ENCODE measurements around the gene SHROOM4. TPM values are rescaled to one million over a fixed set of nuclear protein-coding genes. Genes with fewer than 3 reads are reported as not detected.

Gene SHROOM4
- total RNA-seq, 3 donors from 2014 or later (not counting 1 experiment from before 2014, with no cell fraction given), result 0.05 to 0.09 TPM; not detected in 1

DNA sequence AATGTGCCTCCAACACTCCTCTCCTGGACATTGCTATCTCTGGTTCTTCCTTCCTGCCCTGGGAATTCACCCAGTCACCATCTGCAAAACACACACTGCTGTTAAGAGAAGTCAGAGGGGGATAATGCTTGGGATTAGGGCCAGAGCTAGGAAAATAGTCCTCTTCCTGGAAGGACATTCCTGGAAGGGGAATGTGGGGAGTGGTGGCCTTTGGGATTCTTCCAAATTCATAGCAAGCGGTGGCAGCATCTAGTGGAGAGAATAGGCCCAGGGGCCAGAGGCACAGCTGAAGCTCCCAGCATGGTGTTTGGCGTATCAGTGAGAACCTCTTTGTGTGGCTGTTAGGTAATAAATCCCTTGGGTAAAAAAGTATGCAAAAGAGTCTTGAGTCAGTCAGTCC, 34.3 kb downstream of the SHROOM4 start:
- 75% methylated on average over 2 of the region's 2 CpGs for WGBS (ENCODE audit: insufficient coverage)
- no peaks in the 10 kb centered on the region for H3K9me3 ChIP-seq (ENCODE audit: control insufficient read depth, insufficient read depth, low read length)
- intact Hi-C loops (cut with micrococcal nuclease), result no loop called here
- no peaks in the 10 kb centered on the region for H3K36me3 ChIP-seq (ENCODE audit: control insufficient read depth, insufficient read depth, low read length)
- H3K4me1 ChIP-seq (ENCODE audit: control insufficient read depth, insufficient read depth, low read length), result no peaks in the 10 kb centered on the region
- TF ChIP-seq, protein P1, sequence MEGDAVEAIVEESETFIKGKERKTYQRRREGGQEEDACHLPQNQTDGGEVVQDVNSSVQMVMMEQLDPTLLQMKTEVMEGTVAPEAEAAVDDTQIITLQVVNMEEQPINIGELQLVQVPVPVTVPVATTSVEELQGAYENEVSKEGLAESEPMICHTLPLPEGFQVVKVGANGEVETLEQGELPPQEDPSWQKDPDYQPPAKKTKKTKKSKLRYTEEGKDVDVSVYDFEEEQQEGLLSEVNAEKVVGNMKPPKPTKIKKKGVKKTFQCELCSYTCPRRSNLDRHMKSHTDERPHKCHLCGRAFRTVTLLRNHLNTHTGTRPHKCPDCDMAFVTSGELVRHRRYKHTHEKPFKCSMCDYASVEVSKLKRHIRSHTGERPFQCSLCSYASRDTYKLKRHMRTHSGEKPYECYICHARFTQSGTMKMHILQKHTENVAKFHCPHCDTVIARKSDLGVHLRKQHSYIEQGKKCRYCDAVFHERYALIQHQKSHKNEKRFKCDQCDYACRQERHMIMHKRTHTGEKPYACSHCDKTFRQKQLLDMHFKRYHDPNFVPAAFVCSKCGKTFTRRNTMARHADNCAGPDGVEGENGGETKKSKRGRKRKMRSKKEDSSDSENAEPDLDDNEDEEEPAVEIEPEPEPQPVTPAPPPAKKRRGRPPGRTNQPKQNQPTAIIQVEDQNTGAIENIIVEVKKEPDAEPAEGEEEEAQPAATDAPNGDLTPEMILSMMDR (IDR thresholded peaks at IDR 0.05), result no peak
- H3K27me3 ChIP-seq (ENCODE audit: control insufficient read depth, insufficient read depth, low read length), result no peaks in the 10 kb centered on the region
- Mint-ChIP-seq H3K27ac (no peak overlapping the region), H3K4me1 (no peaks in the 10 kb centered on the region), H3K27me3 (ENCODE audit: low read depth in 2 of 2) (peaks cover 5 to 49% of the 10 kb centered on the region in 2 donors), H3K9me3 (no peaks in the 10 kb centered on the region), H3K4me3 (no peak overlapping the region), H3K36me3 (no peaks in the 10 kb centered on the region)
- H3K4me3 ChIP-seq (ENCODE audit: low read length), result no peak overlapping the region
- no peak for DNase-seq
- no peak for ATAC-seq
- H3K27ac ChIP-seq (ENCODE audit: low read length), result no peak overlapping the region

DNA sequence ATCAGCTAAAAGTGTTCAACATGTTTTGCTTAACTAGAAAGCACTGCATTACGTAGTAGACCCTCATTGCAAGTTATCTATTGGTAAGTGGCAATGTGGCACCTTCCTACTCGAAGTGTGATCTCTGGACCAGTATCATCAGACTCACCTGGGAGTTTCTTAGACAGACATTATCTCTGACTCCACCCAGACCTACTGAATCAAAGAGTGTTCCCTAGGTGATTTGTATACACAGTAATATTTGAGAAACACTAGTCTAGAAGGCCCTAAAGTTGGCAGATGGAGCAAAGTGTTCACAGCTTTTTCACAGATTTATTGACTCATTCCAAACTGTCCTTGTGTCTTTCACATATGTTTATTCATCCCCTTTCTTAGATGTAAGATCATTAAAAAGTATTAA, 35.7 kb downstream of the SHROOM4 start:
- Histone ChIP-seq H3K4me3 (ENCODE audit: low read length) (no peak overlapping the region), H3K9me3 (ENCODE audit: control insufficient read depth, insufficient read depth, low read length) (no peaks in the 10 kb centered on the region), H3K27ac (ENCODE audit: low read length) (no peak overlapping the region), H3K36me3 (ENCODE audit: control insufficient read depth, insufficient read depth, low read length) (no peaks in the 10 kb centered on the region), H3K4me1 (ENCODE audit: control insufficient read depth, insufficient read depth, low read length) (no peaks in the 10 kb centered on the region), H3K27me3 (ENCODE audit: control insufficient read depth, insufficient read depth, low read length) (no peaks in the 10 kb centered on the region)
- TF ChIP-seq, protein P1 (IDR thresholded peaks at IDR 0.05), result no peak
- DNase-seq (no peak), ATAC-seq (no peak)
- H3K36me3 Mint-ChIP-seq, result no peaks in the 10 kb centered on the region
- WGBS (ENCODE audit: insufficient coverage), result 100% methylated on average over 1 of the region's 2 CpGs
- no peak overlapping the region for H3K27ac Mint-ChIP-seq
- H3K27me3 Mint-ChIP-seq (ENCODE audit: low read depth in 2 of 2), result peaks cover 5 to 49% of the 10 kb centered on the region in 2 donors
- intact Hi-C loops (cut with micrococcal nuclease), result no loop called here
- no peaks in the 10 kb centered on the region for H3K9me3 Mint-ChIP-seq
- H3K4me3 Mint-ChIP-seq, result no peak overlapping the region
- H3K4me1 Mint-ChIP-seq, result no peaks in the 10 kb centered on the region

DNA sequence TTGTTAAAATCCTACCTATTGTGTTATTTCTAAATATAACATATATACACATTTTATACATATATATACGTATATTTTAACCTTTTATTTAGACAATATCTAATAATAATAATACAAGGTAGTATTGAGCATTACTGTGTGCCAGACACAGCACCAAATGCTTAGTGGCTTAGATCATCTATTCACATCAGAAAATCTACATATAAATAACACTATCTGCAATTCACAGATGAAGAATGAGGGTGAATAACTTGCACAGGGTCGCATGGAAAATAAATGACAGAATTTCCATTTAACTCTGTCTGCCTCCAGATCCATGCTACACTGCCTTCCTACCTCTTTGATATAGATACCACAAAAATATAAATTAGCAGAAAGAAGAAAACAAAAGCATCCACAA, 37.7 kb downstream of the SHROOM4 start:
- no peak overlapping the region for H3K4me3 Mint-ChIP-seq
- intact Hi-C loops (cut with micrococcal nuclease), result no loop called here
- Histone ChIP-seq H3K4me1 (ENCODE audit: control insufficient read depth, insufficient read depth, low read length) (no peaks in the 10 kb centered on the region), H3K4me3 (ENCODE audit: low read length) (no peak overlapping the region), H3K9me3 (ENCODE audit: control insufficient read depth, insufficient read depth, low read length) (no peaks in the 10 kb centered on the region), H3K36me3 (ENCODE audit: control insufficient read depth, insufficient read depth, low read length) (no peaks in the 10 kb centered on the region), H3K27ac (ENCODE audit: low read length) (no peak overlapping the region), H3K27me3 (ENCODE audit: control insufficient read depth, insufficient read depth, low read length) (no peaks in the 10 kb centered on the region)
- peaks cover 2 to 34% of the 10 kb centered on the region in 2 donors for H3K27me3 Mint-ChIP-seq (ENCODE audit: low read depth in 2 of 2)
- no peaks in the 10 kb centered on the region for H3K4me1 Mint-ChIP-seq
- no CpG with 5 or more reads among the region's 2 CpGs for WGBS (ENCODE audit: insufficient coverage)
- no peaks in the 10 kb centered on the region for H3K36me3 Mint-ChIP-seq
- TF ChIP-seq, protein P1 (IDR thresholded peaks at IDR 0.05), result no peak
- no peak for DNase-seq
- ATAC-seq, result no peak
- no peak overlapping the region for H3K27ac Mint-ChIP-seq
- H3K9me3 Mint-ChIP-seq, result no peaks in the 10 kb centered on the region

DNA sequence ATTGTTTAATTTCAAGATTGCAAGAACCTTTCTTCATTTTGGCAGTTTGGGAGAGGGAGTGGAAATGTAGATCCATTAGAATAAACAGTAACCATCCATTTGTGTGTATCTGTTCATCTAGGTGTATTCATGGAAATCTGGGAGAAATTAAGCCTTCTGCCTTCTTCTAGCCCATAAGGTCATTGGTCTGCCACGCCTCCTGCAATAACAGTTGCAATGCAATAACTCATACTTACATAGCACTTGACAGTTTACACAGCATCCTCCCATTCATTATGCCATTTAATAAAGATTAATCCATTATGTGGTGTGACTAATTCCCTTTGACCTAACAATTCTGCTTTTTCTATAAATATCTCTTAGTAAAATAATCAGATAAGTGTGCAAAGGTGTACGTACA, 42.6 kb downstream of the SHROOM4 start:
- WGBS (ENCODE audit: insufficient coverage), result no CpG with 5 or more reads among the region's 2 CpGs
- H3K36me3 Mint-ChIP-seq, result no peaks in the 10 kb centered on the region
- H3K4me1 Mint-ChIP-seq, result no peaks in the 10 kb centered on the region
- no peak overlapping the region for H3K27ac ChIP-seq (ENCODE audit: low read length)
- intact Hi-C loops (cut with micrococcal nuclease), result no loop called here
- no peak overlapping the region for H3K4me3 ChIP-seq (ENCODE audit: low read length)
- no peaks in the 10 kb centered on the region for H3K36me3 ChIP-seq (ENCODE audit: control insufficient read depth, insufficient read depth, low read length)
- no peak overlapping the region for H3K4me3 Mint-ChIP-seq
- H3K27me3 ChIP-seq (ENCODE audit: control insufficient read depth, insufficient read depth, low read length), result no peaks in the 10 kb centered on the region
- no peak for ATAC-seq
- no peak for DNase-seq
- TF ChIP-seq, protein P1 (IDR thresholded peaks at IDR 0.05), result no peak
- H3K9me3 ChIP-seq (ENCODE audit: control insufficient read depth, insufficient read depth, low read length), result no peaks in the 10 kb centered on the region
- no peaks in the 10 kb centered on the region for H3K9me3 Mint-ChIP-seq
- H3K4me1 ChIP-seq (ENCODE audit: control insufficient read depth, insufficient read depth, low read length), result no peaks in the 10 kb centered on the region
- no peak overlapping the region for H3K27ac Mint-ChIP-seq
- peaks cover 2 to 3% of the 10 kb centered on the region in 2 donors for H3K27me3 Mint-ChIP-seq (ENCODE audit: low read depth in 2 of 2)

Measured in natural killer cell (primary cell).